DOHH2 (cell line): Measurements from ENCODE around the gene OSBPL9.

Experiments
- EZH2phosphoT487 ChIP-seq: fragments of 200-600 bp; sonication (generic); IDR thresholded peaks from 2 replicates; pipeline ENCODE4 v1.6.1; 2017; ENCODE audit warnings: borderline replicate concordance, mild to moderate bottlenecking, antibody characterized with exemption, low read length, moderate library complexity, mixed read lengths
- TF ChIP-seq, protein P1 (sequence below): fragments of 200-600 bp; sonication (generic); IDR thresholded peaks from one replicate; pipeline ENCODE4 v1.5.1; 2014; ENCODE audit warnings: antibody characterized with exemption, mild to moderate bottlenecking, low read depth, low read length; ENCODE audit not compliant: poor library complexity, severe bottlenecking

DNA sequence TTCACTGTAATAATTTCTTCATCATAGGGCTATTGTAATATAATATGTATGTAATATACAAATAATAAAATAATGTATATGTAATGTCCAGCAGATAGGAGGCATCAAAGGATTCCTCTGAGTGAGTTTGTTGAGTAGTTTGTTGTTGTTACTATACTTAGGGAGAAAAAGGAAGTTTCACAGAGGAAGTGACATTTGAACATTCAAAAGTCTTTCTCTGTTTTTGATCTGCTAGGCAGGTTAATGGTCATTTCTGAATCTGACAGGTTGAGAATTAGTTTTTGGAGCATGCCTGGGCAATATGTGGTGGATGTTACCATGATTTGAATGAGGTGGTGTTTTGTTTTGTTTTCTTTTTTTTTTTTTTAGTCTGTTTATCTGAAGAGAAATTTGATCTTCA, 159.5 kb downstream of the OSBPL9 start:
- TF ChIP-seq, protein P1, sequence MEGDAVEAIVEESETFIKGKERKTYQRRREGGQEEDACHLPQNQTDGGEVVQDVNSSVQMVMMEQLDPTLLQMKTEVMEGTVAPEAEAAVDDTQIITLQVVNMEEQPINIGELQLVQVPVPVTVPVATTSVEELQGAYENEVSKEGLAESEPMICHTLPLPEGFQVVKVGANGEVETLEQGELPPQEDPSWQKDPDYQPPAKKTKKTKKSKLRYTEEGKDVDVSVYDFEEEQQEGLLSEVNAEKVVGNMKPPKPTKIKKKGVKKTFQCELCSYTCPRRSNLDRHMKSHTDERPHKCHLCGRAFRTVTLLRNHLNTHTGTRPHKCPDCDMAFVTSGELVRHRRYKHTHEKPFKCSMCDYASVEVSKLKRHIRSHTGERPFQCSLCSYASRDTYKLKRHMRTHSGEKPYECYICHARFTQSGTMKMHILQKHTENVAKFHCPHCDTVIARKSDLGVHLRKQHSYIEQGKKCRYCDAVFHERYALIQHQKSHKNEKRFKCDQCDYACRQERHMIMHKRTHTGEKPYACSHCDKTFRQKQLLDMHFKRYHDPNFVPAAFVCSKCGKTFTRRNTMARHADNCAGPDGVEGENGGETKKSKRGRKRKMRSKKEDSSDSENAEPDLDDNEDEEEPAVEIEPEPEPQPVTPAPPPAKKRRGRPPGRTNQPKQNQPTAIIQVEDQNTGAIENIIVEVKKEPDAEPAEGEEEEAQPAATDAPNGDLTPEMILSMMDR = no peak
- no peak for TF ChIP-seq EZH2phosphoT487
